IPS-11a (cell line): ENCODE results near the gene REEP2.

Experiments
- H3K4me3 ChIP-seq: one replicate; pipeline ENCODE4 v1.5.1; 2013; ENCODE audit warnings: low read depth, low read length, control low read depth

REEP2 gene

GRCh38 chr5:138495351-138495750 is 56.5 kb downstream of the REEP2 start:
- H3K4me3 ChIP-seq = no peak overlapping the region
